Nephron progenitor cell (in vitro differentiated cells): ENCODE results near the gene SMIM28.
"Not testable (repeated sequence)": the region's sequence is repeated elsewhere in the genome, so short reads cannot be mapped to it uniquely, and the experiment has no call there.

Source experiments
- DNase-seq: peaks from one replicate; pipeline ENCODE4 v3.0.0; 2021
- H3K27ac Mint-ChIP-seq: 2 replicates; pipeline ENCODE4 v1.8.0; 2021; ENCODE audit warnings: mild to moderate bottlenecking, moderate library complexity, mixed read lengths
- H3K27me3 Mint-ChIP-seq: 2 replicates; pipeline ENCODE4 v1.8.0; 2021; ENCODE audit warnings: mild to moderate bottlenecking, low read depth, mixed read lengths; ENCODE audit not compliant: poor library complexity
- H3K36me3 Mint-ChIP-seq: 2 replicates; pipeline ENCODE4 v1.8.0; 2021; ENCODE audit warnings: low read depth, mixed read lengths
- H3K4me1 Mint-ChIP-seq: 2 replicates; pipeline ENCODE4 v1.8.0; 2021; ENCODE audit warnings: mixed read lengths
- H3K4me3 Mint-ChIP-seq: 2 replicates; pipeline ENCODE4 v1.8.0; 2021; ENCODE audit warnings: mild to moderate bottlenecking, moderate library complexity, mixed read lengths
- H3K9me3 Mint-ChIP-seq: 2 replicates; pipeline ENCODE4 v1.8.0; 2021; ENCODE audit warnings: mild to moderate bottlenecking, moderate library complexity, mixed read lengths
- CTCF ChIP-seq: fragments of 200-600 bp; sonication (generic); IDR thresholded peaks from 2 replicates; pipeline ENCODE4 v1.5.0; 2021; ENCODE audit warnings: antibody characterized with exemption

The SMIM28 gene

GRCh38 chr6:138345565-138346285 lies 32.0 kb upstream of the SMIM28 start:
- H3K4me1 Mint-ChIP-seq = peaks cover 4% of the 10 kb centered on the region
- no peak for TF ChIP-seq CTCF
- no peak for DNase-seq
- no peak overlapping the region for H3K4me3 Mint-ChIP-seq
- H3K27me3 Mint-ChIP-seq = no peaks in the 10 kb centered on the region
- H3K36me3 Mint-ChIP-seq = no peaks in the 10 kb centered on the region
- H3K9me3 Mint-ChIP-seq = no peaks in the 10 kb centered on the region
- H3K27ac Mint-ChIP-seq = no peak overlapping the region

- Mint-ChIP-seq H3K27ac (no peak overlapping the region), H3K36me3 (no peaks in the 10 kb centered on the region), H3K4me3 (no peak overlapping the region), H3K27me3 (peaks cover 2% of the 10 kb centered on the region), H3K4me1 (peaks cover 4% of the 10 kb centered on the region), H3K9me3 (no peaks in the 10 kb centered on the region)
- no peak for TF ChIP-seq CTCF
- no peak for DNase-seq
Observed at GRCh38 chr6:138346302-138347195, 31.2 kb upstream of the SMIM28 start.

DNA sequence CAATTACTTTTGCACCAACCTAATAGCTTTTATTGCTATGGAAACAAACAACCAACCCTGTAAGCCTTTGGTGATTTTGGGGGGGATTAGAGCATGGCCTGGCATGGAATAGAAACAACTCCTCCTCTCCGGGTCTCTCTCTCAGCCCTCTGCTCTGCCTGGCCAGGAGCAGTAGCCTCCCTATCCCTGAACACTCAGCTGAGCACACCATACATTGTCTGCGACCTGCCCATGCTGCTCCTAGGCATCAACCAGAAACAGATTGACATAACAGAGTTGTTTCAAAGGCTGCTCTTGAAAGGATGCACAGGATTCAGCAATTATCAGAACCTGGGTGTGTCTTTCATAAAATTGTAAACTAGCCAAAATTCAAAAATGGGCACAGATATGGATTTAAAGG lies 29.8 kb upstream of the SMIM28 start:
- DNase-seq = no peak
- peaks cover 4% of the 10 kb centered on the region for H3K4me1 Mint-ChIP-seq
- H3K27ac Mint-ChIP-seq = no peak overlapping the region
- no peaks in the 10 kb centered on the region for H3K9me3 Mint-ChIP-seq
- H3K36me3 Mint-ChIP-seq = no peaks in the 10 kb centered on the region
- no peak overlapping the region for H3K4me3 Mint-ChIP-seq
- no peak for TF ChIP-seq CTCF
- H3K27me3 Mint-ChIP-seq = peaks cover 4% of the 10 kb centered on the region

DNA sequence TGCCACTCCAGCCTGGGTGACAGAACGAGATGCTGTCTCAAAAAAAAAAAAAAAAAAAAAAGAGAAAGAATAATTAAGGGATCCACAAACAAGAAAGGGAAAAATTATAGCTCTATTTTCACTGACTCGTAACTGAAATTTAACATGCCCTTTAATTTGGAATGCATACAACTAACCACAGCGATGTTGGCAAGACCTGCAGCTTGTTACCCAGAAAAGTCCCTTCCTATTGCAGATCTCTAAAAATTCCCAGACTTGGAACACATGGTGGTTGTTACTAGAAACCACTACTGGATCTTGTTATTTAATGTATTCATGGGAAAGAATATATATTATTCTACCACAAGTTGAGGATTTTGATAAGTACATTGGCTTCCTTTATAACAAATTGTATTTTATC lies 27.8 kb upstream of the SMIM28 start:
- Mint-ChIP-seq H3K27ac (no peak overlapping the region), H3K4me1 (peaks cover 4% of the 10 kb centered on the region), H3K9me3 (no peaks in the 10 kb centered on the region), H3K36me3 (no peaks in the 10 kb centered on the region), H3K4me3 (no peak overlapping the region), H3K27me3 (peaks cover 13% of the 10 kb centered on the region)
- TF ChIP-seq CTCF = no peak
- DNase-seq = no peak

DNA sequence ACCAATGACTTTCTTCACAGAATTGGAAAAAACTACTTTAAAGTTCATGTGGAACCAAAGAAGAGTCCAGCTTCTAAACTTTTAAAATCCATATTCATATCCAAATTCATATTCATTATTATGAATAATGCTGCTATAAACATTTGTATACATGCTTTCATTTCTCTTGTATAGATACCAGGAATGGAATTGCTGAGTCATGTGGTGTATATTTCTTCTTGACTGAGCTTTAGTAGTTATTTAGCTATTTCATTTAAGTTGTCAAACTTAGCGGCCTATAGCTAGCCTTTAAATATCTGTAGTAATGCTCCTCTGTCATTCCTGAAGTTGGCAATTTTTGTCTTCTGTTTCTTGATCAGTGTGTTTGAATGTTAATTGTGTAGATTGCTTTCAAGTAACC lies 19.8 kb upstream of the SMIM28 start:
- Mint-ChIP-seq H3K27ac (no peak overlapping the region), H3K9me3 (peaks cover 4% of the 10 kb centered on the region), H3K4me1 (no peaks in the 10 kb centered on the region), H3K36me3 (no peaks in the 10 kb centered on the region), H3K27me3 (peaks cover 11% of the 10 kb centered on the region), H3K4me3 (no peak overlapping the region)
- no peak for TF ChIP-seq CTCF
- no peak for DNase-seq

GRCh38 chr6:138368684-138369083 lies 9.0 kb upstream of the SMIM28 start:
- H3K9me3 Mint-ChIP-seq = peaks cover 21% of the 10 kb centered on the region
- H3K4me3 Mint-ChIP-seq, DNase-seq, H3K27ac Mint-ChIP-seq, H3K27me3 Mint-ChIP-seq, H3K36me3 Mint-ChIP-seq: not testable (repeated sequence)
- peaks cover 38% of the 10 kb centered on the region for H3K4me1 Mint-ChIP-seq
